Activated naive CD4-positive, alpha-beta T cell treated with anti-CD3 and anti-CD28 coated beads, Interleukin-2, amount 50 U/mL, for 16 hours (primary cell): ENCODE results near the gene DEFB125.
"Not testable (repeated sequence)": the region's sequence is repeated elsewhere in the genome, so short reads cannot be mapped to it uniquely, and the experiment has no call there.

Source experiments
- DNase-seq: peaks from one replicate; pipeline ENCODE4 v3.0.0-alpha.2; 2020

The DEFB125 gene

DNA sequence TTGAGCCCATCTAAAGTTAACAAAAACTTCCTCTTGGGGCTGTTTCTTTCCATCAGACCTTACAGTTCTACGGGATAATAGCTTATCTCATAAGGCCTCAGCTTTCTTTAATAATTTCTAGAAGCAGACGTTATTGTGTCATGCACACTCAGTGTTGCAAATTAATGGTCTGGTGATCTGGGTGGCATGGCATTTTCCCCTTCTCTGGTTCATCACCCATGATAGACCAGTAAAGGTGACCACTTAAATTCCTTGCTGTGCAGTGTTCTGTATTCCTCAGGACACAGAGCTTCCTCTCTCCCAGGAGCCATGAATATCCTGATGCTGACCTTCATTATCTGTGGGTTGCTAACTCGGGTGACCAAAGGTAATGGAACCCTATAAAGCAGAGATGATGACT lies at the start of gene DEFB125:
TSS of gene DEFB125 (plus strand) at position 272 of the 400 bp plus-strand sequence. CDS start at position 310, 38 bp downstream.
- no peak for DNase-seq

GRCh38 chr20:60035-60918 lies 27.2 kb upstream of the DEFB125 start:
- no peak for DNase-seq

DNA sequence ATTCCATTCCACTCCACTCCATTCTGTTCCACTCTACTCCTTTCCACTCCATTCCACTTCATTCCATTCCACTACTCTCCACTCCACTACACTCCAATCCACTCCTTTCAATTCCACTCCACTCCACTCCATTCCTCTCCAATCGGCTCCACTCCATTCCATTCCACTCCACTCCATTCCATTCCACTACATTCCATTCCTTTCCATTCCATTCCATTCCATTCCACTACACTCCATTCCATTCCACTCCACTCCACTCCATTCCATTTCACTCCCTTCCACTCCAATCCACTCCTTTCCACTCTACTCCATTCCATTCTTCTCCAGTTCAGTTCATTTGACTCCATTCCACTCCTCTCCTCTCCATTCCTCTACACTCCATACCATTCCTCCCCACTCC lies 26.2 kb upstream of the DEFB125 start:
- DNase-seq, result no peak

DNA sequence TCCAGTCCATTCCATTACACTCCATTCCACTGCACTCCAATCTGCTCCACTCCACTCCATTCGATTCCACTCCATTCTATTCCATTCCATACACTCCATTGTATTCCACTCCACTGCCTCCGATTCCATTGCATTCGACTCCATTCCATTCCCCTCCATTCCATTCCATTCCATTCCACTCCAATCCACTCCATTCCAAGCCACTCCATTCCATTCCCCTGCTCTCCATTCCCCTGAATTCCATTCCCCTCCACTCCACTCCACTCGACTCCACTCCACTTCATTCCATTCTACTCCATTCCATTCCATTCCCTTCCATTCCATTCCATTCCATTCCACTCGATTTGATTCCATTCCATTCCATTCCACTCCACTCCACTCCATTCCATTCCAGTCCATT lies 25.7 kb upstream of the DEFB125 start:
- DNase-seq, result no peak

GRCh38 chr20:62487-62886 lies 25.0 kb upstream of the DEFB125 start:
- no peak for DNase-seq

DNA sequence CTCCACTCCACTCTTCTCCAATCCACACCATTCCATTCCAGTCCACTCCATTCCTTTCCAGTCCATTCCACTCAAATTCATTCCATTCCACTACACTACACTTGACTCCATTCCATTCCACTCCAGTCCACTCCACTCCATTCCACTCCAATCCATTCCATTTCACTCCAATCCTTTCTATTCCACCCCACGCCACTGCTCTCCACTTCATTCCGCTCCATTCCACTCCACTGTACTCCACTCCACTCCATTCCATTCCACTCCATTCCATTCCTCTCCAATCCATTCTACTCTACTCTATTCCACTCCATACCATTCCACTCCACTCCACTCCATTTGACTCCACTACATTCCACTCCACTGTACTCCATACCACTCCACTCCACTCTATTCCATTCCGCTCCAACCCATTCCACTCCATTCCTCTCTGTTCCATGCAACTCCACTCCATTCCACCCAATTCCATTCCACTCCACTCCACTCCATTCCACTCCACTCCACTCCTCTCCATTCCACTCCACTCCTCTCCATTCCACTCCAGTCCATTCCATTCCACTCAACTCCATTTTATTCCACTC lies 23.4 kb upstream of the DEFB125 start:
- no peak for DNase-seq

GRCh38 chr20:64766-65322 lies 22.6 kb upstream of the DEFB125 start:
- no peak for DNase-seq

DNA sequence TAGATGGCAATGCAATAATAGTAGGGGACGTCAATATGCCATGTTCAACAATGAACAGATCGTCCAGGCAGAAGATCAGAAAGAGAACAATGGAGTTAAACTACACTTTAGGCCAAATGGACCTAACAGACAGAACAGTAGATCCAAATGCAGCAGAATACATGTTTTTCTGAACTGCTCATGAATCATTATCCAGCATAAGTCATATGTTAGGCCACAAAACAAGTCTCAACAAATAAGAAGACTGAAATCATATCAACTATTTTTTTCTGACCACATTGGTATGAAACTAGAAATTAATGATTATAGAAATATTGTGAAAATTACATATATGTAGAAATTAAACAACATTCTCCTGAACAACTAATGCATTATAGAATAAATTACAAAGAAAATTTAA lies 10.2 kb upstream of the DEFB125 start:
- no peak for DNase-seq

- no peak for DNase-seq
These were observed 9.1 kb upstream of the DEFB125 start for GRCh38 chr20:78338-78737.

DNA sequence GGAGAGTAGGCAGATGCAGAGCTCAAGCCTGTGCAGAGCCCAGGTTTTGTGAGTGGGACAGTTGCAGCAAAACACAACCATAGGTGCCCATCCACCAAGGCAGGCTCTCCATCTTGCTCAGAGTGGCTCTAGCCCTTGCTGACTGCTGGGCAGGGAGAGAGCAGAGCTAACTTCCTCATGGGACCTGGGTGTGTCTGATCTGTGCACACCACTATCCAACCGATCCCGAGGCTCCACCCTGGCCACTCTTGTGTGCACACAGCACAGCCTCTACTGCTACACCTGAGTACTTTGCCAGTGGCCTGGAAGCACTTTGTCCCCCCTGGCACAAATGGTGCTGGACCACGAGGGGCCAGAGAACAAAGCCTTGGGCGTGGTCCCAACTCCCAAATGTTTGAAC lies 7.9 kb upstream of the DEFB125 start:
- DNase-seq, result no peak

DNA sequence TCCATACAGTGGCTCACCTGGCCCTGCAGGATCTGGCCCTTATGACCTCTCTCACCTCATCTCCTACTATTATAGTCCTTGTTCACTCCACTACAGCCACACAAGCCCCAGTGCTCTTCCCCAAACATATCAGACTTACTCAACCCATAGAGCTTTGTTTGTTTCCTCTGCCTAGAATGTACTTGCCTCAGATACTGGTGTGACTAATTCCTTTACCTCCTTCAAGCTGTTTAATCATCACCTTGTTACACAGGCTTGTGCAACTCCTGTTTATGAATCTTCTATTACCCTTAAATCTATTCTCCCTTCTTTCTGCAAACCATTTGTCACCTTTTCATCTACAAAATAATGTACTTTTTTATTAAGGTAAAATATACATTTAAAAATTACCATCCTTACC lies 3.2 kb downstream of the DEFB125 start:
- DNase-seq, result no peak

- DNase-seq, result no peak
These were observed 6.2 kb downstream of the DEFB125 start for GRCh38 chr20:93641-94040.

- no peak for DNase-seq
These were observed 7.7 kb downstream of the DEFB125 start for GRCh38 chr20:95215-95614.

DNA sequence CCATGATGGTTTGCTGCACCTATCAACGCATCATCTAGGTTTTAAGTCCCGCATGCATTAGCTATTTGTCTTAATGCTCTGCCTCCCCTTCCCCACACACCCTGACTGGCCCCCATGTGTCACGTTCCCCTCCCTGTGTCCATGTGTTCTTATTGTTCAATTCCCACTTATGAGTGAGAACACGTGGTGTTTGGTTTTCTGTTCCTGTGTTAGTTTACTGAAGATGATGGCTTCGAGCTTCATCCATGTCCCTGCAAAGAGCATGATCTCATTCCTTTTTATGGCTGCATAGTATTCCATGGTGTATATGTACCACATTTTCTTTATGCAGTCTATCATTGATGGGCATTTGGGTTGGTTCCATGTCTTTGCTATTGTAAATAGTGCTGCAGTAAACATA lies 10.2 kb downstream of the DEFB125 start:
- DNase-seq, result not testable (repeated sequence)

DNA sequence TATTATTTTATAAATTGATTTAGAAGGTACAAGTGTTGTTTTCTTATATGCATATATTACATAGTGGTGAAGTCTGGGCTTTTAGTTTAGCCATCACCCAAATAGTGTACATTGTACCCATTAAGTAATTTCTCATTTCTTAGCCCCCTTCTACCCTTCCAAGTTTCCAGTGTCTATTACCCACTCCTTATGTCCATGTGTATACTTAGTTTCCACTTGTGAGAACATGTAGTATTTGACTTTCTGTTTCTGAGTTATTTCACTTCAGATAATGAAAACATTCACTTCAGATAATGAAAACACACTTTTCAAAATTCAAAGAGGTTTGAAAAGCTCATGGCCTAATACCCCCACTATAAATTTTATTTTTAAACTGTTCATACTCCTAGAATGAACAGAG lies 14.5 kb downstream of the DEFB125 start:
- no peak for DNase-seq

DNA sequence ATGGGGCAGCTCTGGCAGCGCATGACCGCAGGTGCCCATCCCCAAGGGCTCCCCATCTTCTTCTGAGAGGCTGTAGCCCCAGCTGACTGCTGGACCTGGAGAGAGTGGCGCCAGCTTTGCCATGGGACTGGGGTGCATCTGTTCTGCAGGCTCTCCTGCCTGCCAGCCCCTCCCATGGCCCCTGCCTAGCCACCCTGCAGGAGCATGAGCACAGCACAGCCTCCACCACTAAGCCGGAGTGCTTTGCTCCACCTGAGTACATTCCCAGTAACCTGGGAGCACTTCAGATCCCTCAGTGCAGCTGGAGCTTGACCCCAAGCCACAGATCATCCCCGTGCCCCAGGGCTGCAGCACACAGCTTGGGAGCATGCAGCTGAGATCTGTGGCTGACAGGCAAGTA lies 16.0 kb downstream of the DEFB125 start:
- DNase-seq, result no peak

DNA sequence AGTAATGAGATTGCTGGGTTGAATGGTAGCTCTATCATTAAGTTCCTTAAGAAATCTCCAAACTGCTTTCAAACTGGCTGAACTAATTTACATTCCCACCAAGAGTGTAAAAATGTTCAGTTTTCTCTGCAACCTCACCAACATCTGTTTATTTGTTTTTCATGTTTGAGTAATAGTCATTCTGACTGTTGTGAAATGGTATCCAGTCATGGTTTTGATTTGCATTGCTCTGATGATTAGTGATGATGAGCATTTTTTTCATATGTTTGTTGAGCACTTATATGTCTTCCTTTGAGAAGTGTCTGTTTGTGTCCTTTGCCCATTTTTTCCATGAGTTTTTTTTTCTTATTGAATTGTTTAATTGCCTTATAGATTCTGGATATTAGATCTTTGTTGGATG lies 24.9 kb downstream of the DEFB125 start:
- no peak for DNase-seq

GRCh38 chr20:117518-117917 lies 30.0 kb downstream of the DEFB125 start:
- no peak for DNase-seq

DNA sequence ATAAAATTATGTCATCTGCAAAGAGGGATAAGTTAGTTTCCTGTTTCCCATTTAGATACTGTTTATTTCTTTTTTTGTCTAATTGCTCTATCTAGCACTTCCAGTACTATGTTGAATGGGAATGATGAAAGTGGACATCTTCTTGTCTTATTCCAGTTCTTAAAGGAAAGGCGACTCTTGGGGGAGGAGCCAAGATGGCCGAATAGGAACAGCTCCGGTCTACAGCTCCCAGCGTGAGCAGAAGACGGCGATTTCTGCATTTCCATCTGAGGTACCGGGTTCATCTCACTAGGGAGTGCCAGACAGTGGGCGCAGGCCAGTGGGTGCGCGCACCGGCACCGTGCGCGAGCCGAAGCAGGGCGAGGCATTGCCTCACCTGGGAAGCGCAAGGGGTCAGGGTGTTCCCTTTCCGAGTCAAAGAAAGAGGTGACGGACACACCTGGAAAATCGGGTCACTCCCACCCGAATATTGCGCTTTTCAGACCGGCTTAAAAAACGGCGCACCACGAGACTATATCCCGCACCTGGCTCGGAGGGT lies 42.4 kb downstream of the DEFB125 start:
- not testable (repeated sequence) for DNase-seq

- DNase-seq, result no peak
These were observed 50.4 kb downstream of the DEFB125 start for GRCh38 chr20:137668-138490.

GRCh38 chr20:142290-142689 lies 54.8 kb downstream of the DEFB125 start, which contains the start of gene DEFB126:
Gene DEFB126, plus strand, starts transcription at chr20:142590. Its CDS starts 39 bp downstream, at chr20:142629.
- no peak for DNase-seq

DNA sequence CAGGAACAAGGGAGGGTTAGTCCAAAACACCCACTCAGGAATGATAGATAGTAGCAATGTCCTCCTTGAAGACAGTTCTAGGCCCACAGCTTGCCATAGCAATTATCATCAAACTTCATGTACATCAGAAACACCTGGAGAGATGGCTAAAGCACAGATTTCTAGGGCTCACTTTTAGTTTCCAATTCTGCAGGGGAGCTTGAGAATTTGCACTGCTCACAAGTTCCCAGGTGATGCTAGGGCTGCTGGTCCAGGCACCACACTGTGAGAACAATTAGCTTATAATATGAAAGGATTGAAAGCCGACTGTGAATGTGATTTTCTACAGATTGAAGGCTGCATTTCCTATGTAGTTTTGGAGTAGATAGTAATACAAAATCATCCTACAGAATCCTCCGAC lies 58.4 kb downstream of the DEFB125 start:
- no peak for DNase-seq
